Measurements from ENCODE around the gene BAMBI. TPM values are rescaled to one million over a fixed set of nuclear protein-coding genes. Genes with fewer than 3 reads are reported as not detected.
A peak's percentile ranks its signal among the peaks of the same experiment; 100 is the strongest.

The BAMBI gene
- total RNA-seq, 4 donors from 2014 or later: 6.4 to 18.3 (median 14.0) TPM

GRCh38 chr10:28716748-28717147 lies 39.4 kb downstream of the BAMBI start:
- H3K9me3 ChIP-seq: no peaks in the 10 kb centered on the region
- no peaks in the 10 kb centered on the region for H3K36me3 ChIP-seq
- no peak overlapping the region for H3K4me3 ChIP-seq
- TF ChIP-seq CTCF (IDR thresholded peaks at IDR 0.05): no peak
- TF ChIP-seq POLR2A (IDR thresholded peaks at IDR 0.05): no peak
- no peaks in the 10 kb centered on the region for H3K27me3 ChIP-seq
- intact Hi-C loops (cut with DNase I; ENCODE audit: low total_unique reads): no loop called here
- no peak overlapping the region for H3K27ac ChIP-seq
- DNase-seq: no peak
- H3K4me1 ChIP-seq: no peaks in the 10 kb centered on the region

- TF ChIP-seq POLR2A (IDR thresholded peaks at IDR 0.05): no peak
- no peak for TF ChIP-seq CTCF (IDR thresholded peaks at IDR 0.05)
- Histone ChIP-seq H3K9me3 (no peaks in the 10 kb centered on the region), H3K4me3 (no peak overlapping the region), H3K27ac (no peak overlapping the region), H3K27me3 (no peaks in the 10 kb centered on the region), H3K4me1 (no peaks in the 10 kb centered on the region), H3K36me3 (no peaks in the 10 kb centered on the region)
- DNase-seq: no peak
- intact Hi-C loops (cut with DNase I; ENCODE audit: low total_unique reads): no loop called here
Observed at GRCh38 chr10:28717656-28718201, 40.4 kb downstream of the BAMBI start.

- H3K27me3 ChIP-seq: no peaks in the 10 kb centered on the region
- no peaks in the 10 kb centered on the region for H3K4me1 ChIP-seq
- TF ChIP-seq CTCF (IDR thresholded peaks at IDR 0.05) (no peak), POLR2A (IDR thresholded peaks at IDR 0.05) (no peak)
- H3K9me3 ChIP-seq: no peaks in the 10 kb centered on the region
- intact Hi-C loops (cut with DNase I; ENCODE audit: low total_unique reads): no loop called here
- no peak for DNase-seq
- no peaks in the 10 kb centered on the region for H3K36me3 ChIP-seq
- no peak overlapping the region for H3K4me3 ChIP-seq
- H3K27ac ChIP-seq: no peak overlapping the region
Observed at GRCh38 chr10:28719789-28720436, 42.6 kb downstream of the BAMBI start.

GRCh38 chr10:28721318-28721951 lies 44.1 kb downstream of the BAMBI start:
- no peaks in the 10 kb centered on the region for H3K9me3 ChIP-seq
- H3K36me3 ChIP-seq: no peaks in the 10 kb centered on the region
- H3K4me3 ChIP-seq: peak overlapping the region in 1 of 2 donors; percentile 55
- TF ChIP-seq POLR2A (IDR thresholded peaks at IDR 0.05) (no peak), CTCF (IDR thresholded peaks at IDR 0.05) (no peak)
- no peaks in the 10 kb centered on the region for H3K27me3 ChIP-seq
- intact Hi-C loops (cut with DNase I; ENCODE audit: low total_unique reads): no loop called here
- H3K4me1 ChIP-seq: no peaks in the 10 kb centered on the region
- DNase-seq: no peak
- peak overlapping the region; percentile 58 to 78 for H3K27ac ChIP-seq

Data from uterus (tissue), 4 donors.